ENCODE results near the gene OR56A4.
A peak's percentile ranks its signal among the peaks of the same experiment; 100 is the strongest.

The OR56A4 gene, protein sequence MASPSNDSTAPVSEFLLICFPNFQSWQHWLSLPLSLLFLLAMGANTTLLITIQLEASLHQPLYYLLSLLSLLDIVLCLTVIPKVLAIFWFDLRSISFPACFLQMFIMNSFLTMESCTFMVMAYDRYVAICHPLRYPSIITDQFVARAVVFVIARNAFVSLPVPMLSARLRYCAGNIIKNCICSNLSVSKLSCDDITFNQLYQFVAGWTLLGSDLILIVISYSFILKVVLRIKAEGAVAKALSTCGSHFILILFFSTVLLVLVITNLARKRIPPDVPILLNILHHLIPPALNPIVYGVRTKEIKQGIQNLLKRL

GRCh38 chr11:6006846-6007245, at the start of gene OR56A4:
TSS of gene OR56A4 (minus strand) at chr11:6006946. CDS start at chr11:6002992, 3,954 bp downstream.
- no peak for DNase-seq

GRCh38 chr11:6055569-6055968, 48.8 kb upstream of the OR56A4 start:
- no peak for DNase-seq

GRCh38 chr11:6052374-6052773, 45.6 kb upstream of the OR56A4 start:
- DNase-seq: no peak

DNA sequence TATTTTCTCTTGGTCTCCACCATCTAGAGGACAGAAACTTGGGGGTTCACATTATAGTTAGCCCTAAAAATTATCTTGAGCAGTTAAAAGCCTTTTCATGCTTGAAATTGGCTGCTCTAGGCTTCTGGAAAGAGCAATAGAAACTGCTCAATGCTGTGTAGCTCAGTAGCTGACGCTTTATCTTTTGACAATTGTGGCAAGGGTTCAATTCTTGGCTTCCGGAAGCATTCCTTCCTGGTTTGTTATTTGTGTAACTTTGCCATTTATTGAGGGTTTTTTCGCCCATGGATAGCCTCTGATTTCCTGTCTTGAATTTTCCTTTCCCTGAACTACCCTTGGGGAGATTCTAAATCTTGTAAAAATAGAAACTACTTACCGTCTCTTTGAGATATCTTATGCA, 34.1 kb upstream of the OR56A4 start:
- no peak for DNase-seq

DNA sequence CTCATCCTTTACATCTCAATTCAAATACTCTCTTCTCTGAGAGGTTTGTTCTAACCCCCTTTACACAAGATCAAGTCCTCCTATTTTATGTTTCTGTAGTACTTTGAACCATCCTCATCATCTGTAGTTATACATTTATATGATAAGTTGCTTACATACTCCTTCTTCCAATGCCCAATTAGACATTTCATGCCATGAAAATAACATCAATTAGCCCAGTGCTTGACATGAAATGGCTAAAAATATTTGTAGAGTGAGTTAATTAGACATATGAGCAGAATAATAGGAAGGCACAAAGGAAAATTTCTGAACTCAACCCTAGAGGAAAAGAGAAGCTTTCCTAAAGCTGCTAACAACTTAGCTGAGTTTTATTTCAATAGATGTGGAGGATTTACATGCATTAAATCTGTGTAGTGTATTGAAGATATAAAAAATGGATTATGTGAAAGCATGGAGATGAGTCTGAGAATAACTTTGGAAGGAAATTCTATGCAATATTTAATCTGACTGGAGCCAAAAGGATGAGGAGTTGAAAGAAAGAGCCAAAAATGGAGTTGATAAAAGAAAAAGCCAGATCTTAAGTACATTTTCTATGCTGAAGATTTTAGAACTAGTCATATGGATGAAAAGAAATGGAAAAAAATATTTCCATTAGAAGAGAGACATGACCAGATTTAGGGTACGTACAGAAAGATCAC, 24.1 kb upstream of the OR56A4 start, which contains the start of gene OR56A1:
OR56A1 (minus strand) TSS at position 51 of the 698 bp plus-strand sequence. CDS start 3,066 bp downstream, outside the sequence.
- no peak for DNase-seq

GRCh38 chr11:6027501-6027900, 20.8 kb upstream of the OR56A4 start:
- DNase-seq: no peak

DNA sequence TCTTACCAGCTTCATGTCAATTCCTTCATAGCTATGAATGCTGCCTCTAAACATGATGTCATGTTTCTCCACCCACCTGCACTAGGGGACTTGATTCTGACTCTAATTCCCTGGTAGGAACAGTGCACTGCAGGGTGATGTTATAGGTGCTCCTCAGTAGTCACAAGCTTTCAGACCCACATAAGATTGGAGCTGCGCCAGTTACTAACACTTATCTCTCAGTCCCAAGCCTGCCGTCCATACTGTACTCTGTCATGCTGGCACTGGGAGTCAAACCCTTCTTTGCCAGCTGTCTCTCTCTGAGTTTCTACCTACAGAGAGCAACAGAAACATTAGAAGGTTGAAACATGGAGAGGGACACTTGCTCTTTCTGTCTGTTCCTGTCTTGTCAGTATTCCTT, 18.3 kb upstream of the OR56A4 start:
- DNase-seq: no peak

DNA sequence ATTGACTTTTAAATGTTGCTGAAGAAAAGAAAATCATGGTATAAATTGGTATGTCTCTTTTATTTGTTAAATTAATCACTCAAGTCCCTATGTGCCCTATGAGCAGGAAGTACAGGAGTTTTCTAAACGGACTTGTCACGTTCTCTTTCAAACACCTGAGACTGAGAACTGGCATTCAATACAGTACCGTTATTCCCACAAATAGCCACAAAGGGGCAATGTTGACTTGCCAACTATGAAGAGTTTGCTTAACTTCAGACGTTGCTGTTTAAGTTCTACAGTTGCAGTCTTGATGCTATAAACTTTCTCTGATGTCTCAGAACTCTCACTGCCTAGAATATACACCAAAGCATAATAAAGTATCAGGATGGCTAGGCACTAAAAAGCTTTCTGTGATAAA, 16.2 kb upstream of the OR56A4 start:
- peak; percentile 36 for DNase-seq

DNA sequence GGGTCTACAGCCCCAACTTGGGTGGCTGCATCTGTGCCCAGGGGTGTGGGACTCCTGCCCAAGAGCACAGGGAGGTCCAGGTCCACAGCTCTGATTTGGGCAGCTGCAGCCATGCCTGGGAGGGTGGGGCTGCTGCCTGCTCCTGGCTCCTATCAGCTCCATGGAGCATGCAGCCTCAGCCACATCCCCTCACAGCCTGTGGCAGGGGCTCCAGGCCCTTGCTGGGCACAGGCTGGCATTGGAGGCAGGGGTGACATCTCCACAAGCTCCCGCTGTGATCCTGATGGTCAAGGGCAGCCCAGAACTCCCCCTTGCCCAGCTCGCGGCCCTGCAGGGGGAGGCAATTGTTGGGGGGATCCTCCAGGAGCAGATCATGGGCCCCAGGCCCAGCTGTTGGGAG, 6.3 kb upstream of the OR56A4 start:
- no peak for DNase-seq

GRCh38 chr11:6012035-6012668, 5.4 kb upstream of the OR56A4 start:
- no peak for DNase-seq

GRCh38 chr11:6006395-6006794, 351 bp downstream of the OR56A4 start:
- no peak for DNase-seq

DNA sequence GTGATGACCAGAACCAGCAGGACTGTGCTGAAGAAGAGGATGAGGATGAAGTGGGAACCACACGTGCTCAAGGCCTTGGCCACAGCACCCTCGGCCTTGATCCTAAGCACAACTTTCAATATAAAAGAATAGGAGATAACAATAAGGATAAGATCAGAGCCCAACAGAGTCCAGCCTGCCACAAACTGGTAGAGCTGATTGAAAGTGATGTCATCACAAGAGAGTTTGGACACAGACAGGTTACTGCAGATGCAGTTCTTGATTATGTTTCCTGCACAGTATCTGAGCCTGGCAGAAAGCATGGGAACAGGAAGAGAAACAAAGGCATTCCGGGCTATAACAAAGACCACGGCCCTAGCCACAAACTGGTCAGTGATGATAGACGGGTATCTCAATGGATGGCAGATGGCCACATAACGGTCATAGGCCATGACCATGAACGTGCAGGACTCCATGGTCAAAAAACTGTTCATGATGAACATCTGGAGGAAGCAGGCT, 4.5 kb downstream of the OR56A4 start:
- DNase-seq: no peak

DNA sequence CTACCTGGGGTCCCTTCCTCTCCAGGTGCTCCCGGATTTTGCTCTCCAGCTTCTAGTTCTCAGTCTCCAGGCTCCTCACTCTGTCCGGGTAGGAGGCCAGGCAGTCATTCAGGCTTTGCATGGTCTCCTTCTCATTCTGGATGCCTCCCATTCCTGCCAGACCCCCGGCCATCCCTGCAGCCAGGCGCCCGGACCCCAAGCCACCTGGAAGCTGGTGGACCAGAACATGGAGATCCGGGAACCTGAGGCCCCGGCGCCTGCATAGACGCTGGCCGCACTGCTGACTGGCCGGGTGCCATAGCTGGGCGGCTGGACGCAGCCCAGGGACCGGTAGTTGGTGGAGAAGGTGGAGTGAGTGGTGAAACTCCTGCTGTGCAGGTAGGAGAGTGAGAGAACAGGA, 12.0 kb downstream of the OR56A4 start:
- DNase-seq: no peak

DNA sequence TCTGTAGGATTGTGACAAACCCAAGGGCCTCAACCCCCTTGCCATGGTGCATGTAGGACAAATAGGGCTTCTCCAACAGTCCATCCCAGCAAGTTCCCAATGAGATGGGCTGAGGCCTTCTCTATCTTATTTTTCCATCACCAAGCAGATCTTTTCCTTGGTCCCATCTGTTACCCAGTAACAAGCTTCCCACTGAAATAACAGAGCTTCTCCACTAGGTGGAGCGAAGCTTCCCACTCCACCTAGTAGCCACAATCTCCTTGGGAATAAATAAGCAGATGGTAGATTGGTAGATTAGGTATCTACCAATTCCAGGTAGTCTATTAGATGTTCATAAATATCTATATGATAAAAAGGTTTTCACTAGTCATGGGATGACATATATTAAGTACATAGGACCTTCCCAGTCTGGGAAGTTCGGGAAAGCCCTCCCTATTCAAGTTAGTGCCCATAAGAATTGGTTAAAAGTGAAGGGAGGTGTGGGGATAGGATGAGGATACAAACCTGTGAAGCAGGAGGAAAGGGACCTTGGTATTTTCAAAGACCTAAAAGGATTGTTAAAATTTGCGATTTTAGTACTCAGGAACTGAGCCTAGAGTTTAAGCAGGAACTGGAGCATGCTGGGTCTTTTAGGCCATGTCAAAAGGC, 14.0 kb downstream of the OR56A4 start:
- no peak for DNase-seq

DNA sequence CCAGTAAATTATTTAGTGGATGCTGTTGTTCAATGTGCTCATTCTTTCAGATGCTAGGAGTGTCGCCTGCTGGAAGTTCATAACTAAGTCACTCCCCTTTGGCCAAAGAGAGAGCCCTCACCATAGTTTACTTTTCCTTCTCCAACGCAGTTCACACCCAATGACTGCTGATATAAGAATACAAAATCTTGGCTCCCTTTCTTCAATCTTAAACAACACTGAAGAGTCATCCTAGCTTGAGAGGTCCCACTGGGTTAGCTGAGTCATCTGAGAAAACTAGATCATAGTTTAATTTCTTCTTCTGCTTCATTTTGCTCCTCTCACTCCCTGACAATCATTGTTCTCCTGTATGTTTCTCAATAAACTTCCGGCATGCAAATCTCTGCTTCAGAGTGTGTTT, 14.6 kb downstream of the OR56A4 start:
- DNase-seq: no peak

GRCh38 chr11:5989203-5989602, 17.5 kb downstream of the OR56A4 start:
- DNase-seq: no peak

GRCh38 chr11:5986885-5987284, 19.9 kb downstream of the OR56A4 start, which contains the start of gene OR52L1:
TSS of gene OR52L1 (minus strand) at chr11:5986985. CDS start at chr11:5986930, 55 bp downstream.
- DNase-seq: no peak

GRCh38 chr11:5983443-5983842, 23.3 kb downstream of the OR56A4 start:
- no peak for DNase-seq

- no peak for DNase-seq
Measured at GRCh38 chr11:5973530-5973929, 33.2 kb downstream of the OR56A4 start.

GRCh38 chr11:5968394-5968793, 38.4 kb downstream of the OR56A4 start, which contains the start of gene OR56A5:
TSS of gene OR56A5 (minus strand) at chr11:5968494. CDS start at chr11:5968494, 0 bp downstream.
- no peak for DNase-seq

GRCh38 chr11:5967708-5968107, 39.0 kb downstream of the OR56A4 start:
- no peak for DNase-seq

GRCh38 chr11:5966958-5967357, 39.8 kb downstream of the OR56A4 start:
- DNase-seq: no peak
